Gastrocnemius medialis (tissue), 4 donors: Measurements from ENCODE around the gene RHOC. TPM values are rescaled to one million over a fixed set of nuclear protein-coding genes. Genes with fewer than 3 reads are reported as not detected.
A peak's percentile ranks its signal among the peaks of the same experiment; 100 is the strongest.

Experiments used
- ATAC-seq, 2 donors: fragments of 150-250 bp; one replicate each; pipeline ENCODE4 v1.9.1; 2016
- DNase-seq, 2 donors: peaks; one replicate each; pipeline ENCODE4 v3.0.0-alpha.2; 2019
- H3K27ac ChIP-seq, 4 donors: fragments of 200-600 bp; sonication (generic); 1 replicate in 1 of 4; 2 replicates in 3 of 4; pipeline ENCODE4 v1.5.1; 2016 to 2018; ENCODE audit warnings: mild to moderate bottlenecking in 2 of 4, moderate library complexity in 1 of 4
- H3K27me3 ChIP-seq, 3 donors: fragments of 200-600 bp; sonication (generic) in 2 of 3; 1 replicate in 1 of 3; 2 replicates in 2 of 3; pipeline versions ENCODE4 v1.5.1 to v1.6.0; 2016 to 2019; ENCODE audit warnings: mild to moderate bottlenecking in 1 of 3, moderate library complexity in 1 of 3
- H3K36me3 ChIP-seq, 2 donors: fragments of 200-600 bp; sonication (generic) in 1 of 2; one replicate each; pipeline ENCODE4 v1.5.1; 2017 to 2018
- H3K4me1 ChIP-seq, 2 donors: fragments of 200-600 bp; sonication (generic) in 1 of 2; one replicate each; pipeline ENCODE4 v1.5.1; 2016 to 2017; ENCODE audit warnings: mild to moderate bottlenecking in 2 of 2
- H3K4me3 ChIP-seq, 4 donors: fragments of 200-600 bp; sonication (generic) in 3 of 4; 1 replicate in 1 of 4; 2 replicates in 3 of 4; pipeline ENCODE4 v1.5.1; 2016 to 2019; ENCODE audit warnings: mild to moderate bottlenecking in 2 of 4
- H3K9me3 ChIP-seq, 3 donors: fragments of 200-600 bp; sonication (generic) in 2 of 3; 1 replicate in 1 of 3; 2 replicates in 2 of 3; pipeline ENCODE4 v1.5.1; 2016 to 2019
- POLR2A ChIP-seq, 2 donors: fragments of 450-650 bp; IDR thresholded peaks; one replicate each; pipeline ENCODE4 v1.6.1; 2017; ENCODE audit warnings: antibody characterized with exemption in 2 of 2, mild to moderate bottlenecking in 2 of 2, moderate library complexity in 2 of 2
- in situ Hi-C, 4 donors: fragments of 200-750 bp; cut with MboI; loops; one replicate each; pipeline versions ENCODE4 v1.15.0 to v1.8.0; 2017; ENCODE audit warnings: low sequenced_read_pairs in 4 of 4
- intact Hi-C: fragments of 100-400 bp; cut with DNase I; formaldehyde crosslinking; loops from one replicate; pipeline ENCODE4 v1.15.1; 2023; ENCODE audit warnings: low total_unique reads
- total RNA-seq, 4 donors: library from RNA; depleted of rRNA; stranded (reverse); fragments of >200 nt; gene quantifications; one replicate each; pipeline versions ENCODE4 v1.1.0 to v1.2.3, GENCODE V29; 2016
- TF ChIP-seq, protein P1 (sequence below), 5 experiments: fragments of 450-650 bp in 3 of 5; fragments of 200-600 bp in 2 of 5; sonication (generic) in 2 of 5; IDR thresholded peaks in 4 of 5; conservative IDR thresholded peaks in 1 of 5; 1 replicate in 4 of 5; 2 replicates in 1 of 5; pipeline ENCODE4 v1.5.1; 2016 to 2019; ENCODE audit warnings: antibody characterized with exemption in 5 of 5, mild to moderate bottlenecking in 3 of 5, moderate library complexity in 3 of 5

RHOC gene
- total RNA-seq, 4 donors from 2014 or later: 33.1 to 86.5 (median 64.3) TPM

- in situ Hi-C loops (no loop called here), intact Hi-C loops (loop anchor here (2.0 kb wide), 1 partner anchor 25 kb away; no protein-coding TSS in a partner anchor)
- ATAC-seq (no peak), DNase-seq (no peak)
- H3K27ac ChIP-seq: peak overlapping the region; percentile 75 to 84 (median 80)
- H3K9me3 ChIP-seq: no peaks in the 10 kb centered on the region
- no peaks in the 10 kb centered on the region for H3K27me3 ChIP-seq
- TF ChIP-seq, protein P1, sequence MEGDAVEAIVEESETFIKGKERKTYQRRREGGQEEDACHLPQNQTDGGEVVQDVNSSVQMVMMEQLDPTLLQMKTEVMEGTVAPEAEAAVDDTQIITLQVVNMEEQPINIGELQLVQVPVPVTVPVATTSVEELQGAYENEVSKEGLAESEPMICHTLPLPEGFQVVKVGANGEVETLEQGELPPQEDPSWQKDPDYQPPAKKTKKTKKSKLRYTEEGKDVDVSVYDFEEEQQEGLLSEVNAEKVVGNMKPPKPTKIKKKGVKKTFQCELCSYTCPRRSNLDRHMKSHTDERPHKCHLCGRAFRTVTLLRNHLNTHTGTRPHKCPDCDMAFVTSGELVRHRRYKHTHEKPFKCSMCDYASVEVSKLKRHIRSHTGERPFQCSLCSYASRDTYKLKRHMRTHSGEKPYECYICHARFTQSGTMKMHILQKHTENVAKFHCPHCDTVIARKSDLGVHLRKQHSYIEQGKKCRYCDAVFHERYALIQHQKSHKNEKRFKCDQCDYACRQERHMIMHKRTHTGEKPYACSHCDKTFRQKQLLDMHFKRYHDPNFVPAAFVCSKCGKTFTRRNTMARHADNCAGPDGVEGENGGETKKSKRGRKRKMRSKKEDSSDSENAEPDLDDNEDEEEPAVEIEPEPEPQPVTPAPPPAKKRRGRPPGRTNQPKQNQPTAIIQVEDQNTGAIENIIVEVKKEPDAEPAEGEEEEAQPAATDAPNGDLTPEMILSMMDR (IDR thresholded peaks at IDR 0.05 in 4 of 5, conservative IDR thresholded peaks at IDR 0.05 in 1 of 5): no peak
- TF ChIP-seq POLR2A (IDR thresholded peaks at IDR 0.05): no peak
- peak overlapping the region; percentile 62 to 89 (median 78) for H3K4me3 ChIP-seq
- H3K4me1 ChIP-seq: peaks cover 14 to 18% of the 10 kb centered on the region in 2 donors
- peaks cover 0 to 19% of the 10 kb centered on the region in 2 donors for H3K36me3 ChIP-seq
Observed at GRCh38 chr1:112675728-112676381, 31.1 kb downstream of the RHOC start.

GRCh38 chr1:112674986-112675727 is 31.8 kb downstream of the RHOC start:
- Histone ChIP-seq H3K27me3 (no peaks in the 10 kb centered on the region), H3K9me3 (no peaks in the 10 kb centered on the region), H3K36me3 (peaks cover 0 to 24% of the 10 kb centered on the region in 2 donors), H3K4me1 (peaks cover 14 to 18% of the 10 kb centered on the region in 2 donors), H3K4me3 (peak overlapping the region; percentile 62 to 89 (median 78)), H3K27ac (peak overlapping the region; percentile 75 to 84 (median 80))
- ATAC-seq (peak; percentile 65 to 69), DNase-seq (peak in 1 of 2 donors; percentile 36)
- in situ Hi-C loops (no loop called here), intact Hi-C loops (loop anchor here (2.0 to 5.0 kb wide), 2 partner anchors 26 to 48 kb away; no protein-coding TSS in a partner anchor)
- TF ChIP-seq POLR2A (IDR thresholded peaks at IDR 0.05): peak; percentile 8 to 17
- TF ChIP-seq, protein P1 (IDR thresholded peaks at IDR 0.05 in 4 of 5, conservative IDR thresholded peaks at IDR 0.05 in 1 of 5): peak in 1 of 5 experiments; percentile 30

DNA sequence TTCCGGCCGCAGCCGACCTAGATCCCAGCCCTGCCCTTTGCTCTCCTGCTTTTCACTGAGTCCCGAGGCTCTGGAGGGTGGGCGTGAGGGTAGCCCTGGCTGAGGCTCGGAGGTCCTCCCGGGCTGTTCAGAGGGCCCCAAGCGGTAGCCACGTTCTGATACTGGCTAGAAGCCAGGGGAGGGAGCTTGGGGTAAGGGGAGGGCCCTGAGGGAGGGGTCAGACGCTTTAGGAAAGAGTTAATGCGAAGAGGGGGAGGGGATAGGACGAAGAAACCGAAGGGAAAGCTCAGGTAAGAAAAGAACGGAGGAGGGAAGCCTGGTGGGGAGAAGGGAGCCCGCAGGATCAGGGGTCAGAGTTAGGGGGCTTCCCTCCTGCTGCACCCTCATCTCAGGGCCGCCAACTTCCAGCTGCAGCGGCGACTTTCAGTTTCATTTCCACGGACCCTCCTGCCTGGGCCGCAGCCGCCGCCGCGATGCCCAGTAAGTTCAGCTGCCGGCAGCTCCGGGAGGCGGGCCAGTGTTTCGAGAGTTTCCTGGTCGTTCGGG is 32.4 kb downstream of the RHOC start, which contains the start of gene MOV10:
MOV10 (plus strand) TSS at position 220 of the 546 bp plus-strand sequence; CDS start at position 474, 254 bp downstream.
- H3K27me3 ChIP-seq: no peaks in the 10 kb centered on the region
- TF ChIP-seq POLR2A (IDR thresholded peaks at IDR 0.05): no peak
- TF ChIP-seq, protein P1 (IDR thresholded peaks at IDR 0.05 in 4 of 5, conservative IDR thresholded peaks at IDR 0.05 in 1 of 5): no peak
- peak within 1 kb of the TSS; percentile 62 to 89 (median 78) for H3K4me3 ChIP-seq
- H3K27ac ChIP-seq: peak within 1 kb of the TSS; percentile 75 to 84 (median 80)
- peaks cover 0 to 30% of the 10 kb centered on the region in 2 donors for H3K36me3 ChIP-seq
- H3K9me3 ChIP-seq: no peaks in the 10 kb centered on the region
- in situ Hi-C loops (no loop called here), intact Hi-C loops (loop anchor here (2.0 to 5.0 kb wide), 2 partner anchors 26 to 47 kb away; no protein-coding TSS in a partner anchor)
- ATAC-seq: peak; percentile 64 to 72
- DNase-seq: peak; percentile 9 to 58
- peaks cover 14 to 18% of the 10 kb centered on the region in 2 donors for H3K4me1 ChIP-seq

DNA sequence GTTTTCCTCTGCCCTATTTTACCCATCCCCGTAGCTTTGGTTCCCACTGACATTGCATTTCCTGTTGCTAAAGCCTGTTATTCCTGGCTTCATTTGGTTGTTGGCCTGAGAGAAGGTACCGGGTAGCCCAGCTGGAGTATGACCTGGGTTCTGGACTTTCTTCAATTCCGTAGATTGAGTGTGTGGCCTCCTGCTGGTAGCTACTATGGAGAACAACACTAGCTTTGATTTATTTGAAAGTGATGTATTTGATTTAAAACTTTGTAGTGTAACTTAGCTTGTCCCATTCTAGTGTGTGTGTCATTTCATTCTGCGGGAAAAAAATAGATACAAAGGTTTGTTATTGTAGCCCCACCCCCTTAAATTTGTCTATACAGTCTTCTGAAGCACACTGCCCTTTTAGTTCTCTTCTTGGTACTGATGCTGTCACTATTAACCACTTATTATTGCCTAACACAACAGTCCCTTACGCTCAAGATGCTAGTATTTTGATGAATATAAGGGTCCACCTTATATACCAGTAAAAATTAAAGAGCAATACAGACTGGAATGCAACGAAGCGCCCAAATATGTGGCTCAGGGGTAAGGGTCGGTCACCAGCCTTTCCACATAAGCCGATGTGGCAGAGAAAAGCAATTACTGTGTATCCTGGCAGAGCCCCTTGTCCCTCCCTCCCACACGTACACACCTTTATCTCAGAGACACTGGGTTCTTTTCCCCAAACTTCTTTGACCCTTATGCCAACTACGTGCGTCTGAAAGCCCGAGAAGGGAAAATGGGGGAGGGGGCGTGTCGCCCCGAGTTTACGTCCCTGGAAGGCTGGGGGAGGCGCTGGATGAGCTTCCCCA is 33.1 kb downstream of the RHOC start:
- intact Hi-C loops: loop anchor here (2.0 to 5.0 kb wide), 2 partner anchors 27 to 47 kb away; no protein-coding TSS in a partner anchor
- ATAC-seq: peak; percentile 31 to 40
- in situ Hi-C loops: no loop called here

More for the DNA sequence above, 33.1 kb downstream of the RHOC start:
- H3K9me3 ChIP-seq: no peaks in the 10 kb centered on the region
- DNase-seq: peak in 1 of 2 donors; percentile 32
- H3K27ac ChIP-seq: peak overlapping the region; percentile 75 to 84 (median 80)
- no peaks in the 10 kb centered on the region for H3K27me3 ChIP-seq
- TF ChIP-seq, protein P1 (IDR thresholded peaks at IDR 0.05 in 4 of 5, conservative IDR thresholded peaks at IDR 0.05 in 1 of 5): peak in 3 of 5 experiments; percentile 19 to 47 (median 37)
- no peak for TF ChIP-seq POLR2A (IDR thresholded peaks at IDR 0.05)
- H3K4me3 ChIP-seq: peak overlapping the region; percentile 62 to 89 (median 78)
- peaks cover 14 to 18% of the 10 kb centered on the region in 2 donors for H3K4me1 ChIP-seq
- H3K36me3 ChIP-seq: peaks cover 0 to 37% of the 10 kb centered on the region in 2 donors
